Stimulated activated CD8-positive, alpha-beta memory T cell treated with anti-CD3 and anti-CD28 coated beads, Interleukin-4, amount 100 ng/mL, for 4 hours (primary cell): ENCODE results near the gene TELO2.
"Not testable (repeated sequence)": the region's sequence is repeated elsewhere in the genome, so short reads cannot be mapped to it uniquely, and the experiment has no call there.

ENCODE experiments used
- DNase-seq, 2 donors: peaks; one replicate each; pipeline ENCODE4 v3.0.0-alpha.2; 2020; ENCODE audit warnings: low read depth in 2 of 2, low spot score in 1 of 2

The TELO2 gene

DNA sequence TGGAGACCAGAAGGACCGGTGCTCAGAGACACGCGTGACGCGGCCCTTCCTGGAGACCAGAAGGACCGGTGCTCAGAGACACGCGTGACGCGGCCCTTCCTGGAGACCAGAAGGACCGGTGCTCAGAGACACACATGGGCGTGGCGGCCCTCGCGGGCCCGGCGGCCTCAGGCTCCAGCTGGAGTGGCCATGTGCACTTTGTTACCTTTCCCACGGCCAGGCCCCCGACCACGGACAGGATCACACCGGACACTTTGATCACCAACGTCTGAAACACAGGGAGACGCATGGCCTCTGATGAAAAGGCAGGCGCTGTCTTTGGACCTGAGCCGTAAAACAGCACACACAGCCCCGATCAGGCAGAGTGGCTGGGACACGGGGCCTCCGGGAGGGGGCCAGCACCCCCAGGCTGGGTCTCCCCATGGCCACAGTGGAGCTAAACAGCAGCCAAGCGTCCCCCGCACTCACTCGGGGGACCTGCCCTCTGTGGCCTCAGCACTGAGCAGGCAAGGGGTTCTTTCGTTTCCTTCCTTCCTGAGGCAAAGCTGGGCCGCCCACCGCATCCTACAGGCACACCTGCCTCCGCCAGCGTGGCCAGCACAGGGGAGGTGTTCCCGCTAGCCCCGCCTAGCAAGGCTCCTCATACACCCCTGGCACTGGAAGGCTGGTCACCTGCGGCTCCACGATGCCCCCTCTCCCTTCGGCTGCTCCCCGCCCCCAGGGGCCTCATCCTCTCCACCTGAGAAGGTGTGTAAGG is 35.5 kb upstream of the TELO2 start:
- DNase-seq = no peak

DNA sequence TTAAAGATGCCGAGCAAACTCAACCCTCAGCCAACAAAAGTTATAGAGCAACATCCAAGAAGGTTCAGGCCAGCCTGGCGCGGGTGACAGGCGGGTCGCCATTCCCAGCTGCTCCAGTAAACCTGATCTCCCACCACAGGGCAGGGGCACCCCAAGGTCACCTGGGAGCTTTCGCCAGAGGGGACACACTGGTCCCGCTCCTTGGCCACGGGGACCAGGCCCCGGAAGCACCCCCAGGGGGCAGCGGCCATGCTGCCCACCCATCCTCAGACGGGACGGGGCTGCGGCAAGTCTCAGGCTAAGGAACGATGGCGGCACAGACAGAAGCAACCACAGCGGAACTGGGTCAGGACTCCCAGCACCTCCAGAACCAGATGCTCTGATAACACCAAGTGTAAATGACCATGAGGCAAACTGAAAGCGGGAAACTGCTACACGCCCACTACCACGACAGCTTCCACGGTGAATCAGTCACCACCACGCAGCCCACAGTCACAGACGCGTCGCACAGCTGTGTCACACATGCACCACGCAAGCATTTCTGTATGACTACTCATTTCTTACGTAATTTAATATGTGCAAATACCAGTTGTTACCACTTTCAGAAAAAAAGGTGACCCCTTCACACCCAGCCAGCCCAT is 34.7 kb upstream of the TELO2 start:
- no peak for DNase-seq

DNA sequence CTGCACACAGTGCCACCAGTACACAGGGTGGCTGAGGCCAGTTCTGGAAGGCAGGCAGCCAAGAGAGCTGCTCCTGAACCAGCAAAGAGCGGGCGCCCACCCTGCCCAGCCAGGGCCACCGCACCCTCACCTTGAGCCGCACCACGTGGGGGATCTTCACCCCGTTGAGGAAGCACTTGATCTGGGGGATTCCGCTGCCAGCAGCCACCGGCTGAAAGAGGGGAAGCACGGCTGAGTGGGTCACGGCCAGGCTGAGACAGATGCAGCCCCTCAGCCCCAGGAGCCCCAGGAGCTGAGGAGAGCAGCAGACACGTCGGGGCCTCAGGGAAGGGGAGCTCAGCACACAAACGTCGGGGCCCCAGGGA is 34.2 kb upstream of the TELO2 start:
- no peak for DNase-seq

DNA sequence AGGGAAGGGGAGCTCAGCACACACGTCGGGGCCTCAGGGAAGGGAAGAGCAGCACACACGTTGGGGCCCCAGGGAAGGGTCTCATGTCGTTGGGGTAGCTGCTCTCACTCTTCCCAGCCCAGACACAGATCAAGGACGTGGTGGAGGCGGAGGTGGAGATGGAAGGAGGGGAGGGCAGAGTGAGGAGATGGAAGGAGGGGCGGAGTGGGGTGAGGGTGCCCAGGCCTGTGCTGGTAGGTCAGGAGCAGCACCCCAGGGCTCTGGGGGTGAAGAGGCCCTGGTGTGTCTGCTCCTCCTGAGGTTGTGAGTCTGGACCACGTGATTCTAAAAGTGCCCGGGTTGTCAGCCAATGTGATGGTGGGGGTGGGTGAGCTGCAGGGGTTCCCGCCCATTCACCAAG is 33.2 kb upstream of the TELO2 start:
- no peak for DNase-seq

DNA sequence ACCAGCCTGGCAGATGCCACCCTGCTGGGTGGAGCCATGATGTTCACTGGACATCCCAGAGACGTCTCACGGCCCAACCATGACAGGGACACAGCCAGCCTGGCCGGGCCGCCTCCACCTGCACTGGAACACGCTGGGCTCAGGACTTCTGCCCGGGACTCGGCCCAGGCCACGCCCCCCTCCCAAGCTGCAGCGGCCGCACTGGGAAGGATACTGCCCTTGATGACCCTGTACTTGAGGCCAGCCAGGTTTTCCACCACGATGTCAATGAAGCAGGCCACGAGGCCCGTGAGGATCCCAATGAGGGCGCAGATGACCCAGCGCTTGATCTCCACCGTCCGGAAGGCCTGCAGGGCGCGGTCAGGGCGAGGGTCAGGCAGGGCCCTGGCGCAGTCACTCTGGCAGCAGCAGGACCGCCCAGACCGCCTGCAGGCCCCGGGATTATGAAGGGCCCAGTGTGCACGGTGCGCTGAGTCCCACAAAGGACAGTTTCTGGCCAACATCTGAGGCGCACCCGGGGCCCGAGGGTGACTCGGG is 32.5 kb upstream of the TELO2 start:
- no peak for DNase-seq

DNA sequence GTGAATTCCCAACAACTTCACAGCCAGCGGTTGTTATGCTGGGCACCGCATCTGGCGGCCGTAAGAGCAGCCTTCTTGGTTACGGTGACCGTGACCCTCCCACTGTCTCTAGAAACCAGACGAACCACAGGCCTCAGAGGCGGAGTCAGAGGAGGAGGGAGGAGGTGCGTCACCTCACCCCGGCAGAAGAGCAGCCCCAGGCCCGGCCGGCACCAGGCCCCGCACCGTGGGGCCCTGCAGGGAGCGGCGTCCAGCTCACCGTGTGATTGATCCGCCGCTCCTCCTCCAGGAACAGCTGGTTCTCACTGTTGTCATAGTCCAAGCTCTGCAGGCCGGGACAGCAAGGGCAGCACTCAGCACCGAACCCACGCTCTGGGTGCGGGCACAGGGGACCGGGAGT is 32.0 kb upstream of the TELO2 start:
- DNase-seq = no peak

DNA sequence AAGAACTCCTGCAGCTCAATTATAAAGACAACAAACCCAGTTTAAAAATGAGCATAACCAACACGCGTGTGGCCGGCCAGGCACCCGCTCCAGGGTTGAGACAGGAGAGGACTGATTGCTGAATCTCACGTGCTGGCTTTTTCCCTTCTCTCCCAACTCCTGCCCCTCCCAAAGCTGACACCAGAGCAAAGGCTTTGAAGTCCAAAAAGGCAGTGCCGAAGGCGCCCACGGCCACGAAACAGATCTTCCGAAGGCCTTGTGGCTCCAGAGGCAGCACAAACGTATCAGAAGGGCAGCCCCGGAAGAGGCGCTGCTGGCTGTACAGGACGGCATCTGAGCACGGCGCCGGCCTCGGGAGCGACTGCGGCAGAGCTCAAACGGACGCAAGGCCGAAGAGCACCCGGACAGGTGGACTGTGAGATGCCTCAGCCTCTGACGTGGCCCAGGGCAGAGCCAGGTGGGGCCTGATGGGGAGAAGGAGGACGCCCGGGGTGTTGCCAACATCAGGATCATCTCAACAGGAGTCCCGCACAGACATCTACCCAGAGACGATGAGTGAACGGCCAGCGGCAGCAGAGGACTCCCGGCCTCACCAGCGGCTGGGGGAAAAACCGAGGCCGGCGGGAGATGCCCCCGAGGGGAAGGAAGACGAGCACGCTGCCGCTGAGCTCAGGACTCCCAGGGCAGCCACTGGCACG is 28.8 kb upstream of the TELO2 start:
- no peak for DNase-seq

DNA sequence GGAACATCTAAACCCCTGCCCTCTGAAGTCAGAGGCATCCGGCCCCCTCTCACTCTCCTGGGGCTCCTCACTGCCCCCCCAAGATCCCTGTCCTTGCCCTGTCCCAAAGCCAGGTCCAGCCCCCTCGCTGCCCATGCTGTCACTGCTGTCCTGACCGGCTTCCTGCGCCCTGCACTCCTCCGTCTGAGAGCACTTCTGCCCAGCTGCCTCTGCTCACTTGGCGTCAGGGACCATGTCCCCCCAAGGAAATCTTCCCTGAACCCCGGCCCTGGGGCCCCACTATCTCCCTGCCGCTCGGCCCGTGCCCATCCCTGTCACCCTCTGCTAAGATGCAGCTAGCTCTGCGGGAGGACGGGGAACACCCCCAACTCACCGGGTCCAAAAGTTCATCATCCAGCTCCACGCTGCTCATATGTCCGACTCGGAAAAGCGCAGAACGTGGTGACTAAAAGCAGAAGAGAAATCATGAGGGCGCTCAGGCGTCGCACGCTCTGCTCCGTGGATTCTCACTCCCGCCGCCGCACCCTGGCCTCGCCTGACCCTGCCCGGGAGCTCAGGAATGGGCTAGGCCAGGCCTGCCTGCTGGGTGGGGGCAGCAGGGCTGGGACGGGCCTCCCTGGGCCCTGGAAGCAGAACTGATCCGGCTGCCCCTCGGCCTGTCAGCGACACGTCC is 28.1 kb upstream of the TELO2 start:
- no peak for DNase-seq

DNA sequence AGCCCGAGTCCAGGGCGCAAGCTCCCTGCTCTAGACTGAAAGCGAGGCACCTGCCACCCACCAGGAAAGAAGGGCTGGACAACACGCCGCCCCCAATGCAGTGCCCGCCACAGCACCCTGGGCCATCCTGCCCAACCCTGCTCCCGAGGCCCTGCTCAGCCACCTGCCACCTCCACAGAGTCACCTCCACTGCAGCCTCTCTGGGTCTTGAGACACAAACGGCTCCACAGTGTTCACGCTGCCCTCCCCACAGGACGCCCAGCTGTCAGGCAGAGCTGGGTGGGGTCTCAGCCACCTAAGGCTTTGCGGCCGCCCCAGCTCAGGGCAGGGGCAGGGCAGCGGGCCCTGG is 27.6 kb upstream of the TELO2 start:
- no peak for DNase-seq

DNA sequence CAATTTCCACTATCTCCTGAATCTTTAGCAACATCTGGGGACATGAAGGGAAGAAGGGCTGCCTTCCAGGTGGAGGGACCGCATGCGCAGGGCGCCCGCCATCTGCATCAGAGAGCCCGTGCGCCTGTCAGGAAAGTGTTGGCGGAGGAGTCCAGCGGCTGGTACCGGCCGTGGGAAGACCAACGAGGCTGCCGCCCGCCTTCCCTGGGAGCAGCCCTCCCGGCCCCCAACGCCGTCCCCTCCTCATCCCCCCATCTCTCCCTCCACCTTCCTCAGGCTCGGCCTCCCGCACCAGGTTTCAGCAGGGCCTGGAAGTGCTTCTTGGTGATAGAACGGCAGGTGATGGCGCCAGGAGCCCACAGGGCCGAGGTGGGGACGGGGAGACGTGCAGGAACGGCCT is 27.1 kb upstream of the TELO2 start:
- DNase-seq = no peak

DNA sequence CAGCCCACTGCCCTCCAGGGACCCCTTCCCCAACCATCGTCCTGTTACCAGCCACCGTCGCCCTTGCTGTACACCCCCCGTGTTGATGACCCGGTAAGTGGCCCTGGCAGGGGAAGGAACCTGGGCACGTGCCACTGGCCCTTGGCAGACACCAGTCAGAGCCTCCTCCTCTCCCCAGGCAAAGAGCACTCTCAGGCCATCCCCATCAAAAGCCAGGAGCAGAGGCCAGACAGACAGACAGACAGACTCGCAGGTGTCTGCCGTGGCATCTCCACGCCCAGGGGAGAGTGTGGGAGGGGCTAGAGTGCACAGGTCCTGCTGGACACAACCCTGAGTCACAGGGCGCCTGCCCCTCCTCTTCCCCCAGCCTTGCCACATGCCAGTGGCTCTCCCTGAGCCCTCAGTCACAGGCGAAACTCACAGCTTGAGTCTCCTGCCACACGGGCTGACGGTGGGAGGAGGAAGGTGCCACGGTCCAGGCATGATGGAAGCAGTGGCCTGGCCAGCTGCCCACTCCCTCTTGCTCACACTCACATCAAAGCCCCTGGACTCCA is 26.1 kb upstream of the TELO2 start:
- no peak for DNase-seq

DNA sequence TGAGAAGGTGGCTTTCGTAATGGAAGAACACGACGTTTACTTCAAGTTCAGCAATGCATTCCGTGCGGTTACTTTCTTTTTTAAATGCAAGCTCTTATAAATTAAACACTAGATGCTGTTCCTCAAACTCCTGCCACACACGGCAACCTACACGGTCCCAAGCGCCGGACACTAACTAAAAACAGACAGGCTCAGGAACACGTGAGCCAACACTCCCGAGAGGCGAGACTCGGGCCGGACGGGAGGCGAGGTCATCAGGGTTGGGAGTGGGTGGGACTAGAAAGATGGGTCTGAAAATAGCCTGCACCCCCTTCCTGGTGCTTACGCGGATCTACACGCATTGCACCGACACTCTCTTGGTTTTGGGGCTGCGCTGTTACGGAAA is 24.7 kb upstream of the TELO2 start:
- DNase-seq = no peak

DNA sequence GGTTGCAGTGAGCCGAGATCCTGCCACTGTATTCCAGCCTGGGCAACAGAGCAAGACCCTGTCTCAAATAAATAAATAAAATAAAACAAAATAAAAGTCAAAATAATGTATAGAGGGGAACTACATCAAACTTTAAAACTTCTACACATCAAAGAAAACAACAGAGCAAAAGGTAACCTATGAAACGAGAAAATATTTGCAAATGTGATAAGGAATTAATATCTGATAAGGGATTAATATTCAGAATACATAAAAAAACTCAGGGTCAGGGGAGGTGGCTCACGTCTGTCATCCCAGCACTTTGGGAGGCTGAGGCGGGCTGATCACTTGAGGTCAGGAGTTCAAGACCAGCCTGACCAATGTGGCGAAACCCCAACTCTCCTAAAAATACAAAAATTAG is 24.0 kb upstream of the TELO2 start:
- not testable (repeated sequence) for DNase-seq

DNA sequence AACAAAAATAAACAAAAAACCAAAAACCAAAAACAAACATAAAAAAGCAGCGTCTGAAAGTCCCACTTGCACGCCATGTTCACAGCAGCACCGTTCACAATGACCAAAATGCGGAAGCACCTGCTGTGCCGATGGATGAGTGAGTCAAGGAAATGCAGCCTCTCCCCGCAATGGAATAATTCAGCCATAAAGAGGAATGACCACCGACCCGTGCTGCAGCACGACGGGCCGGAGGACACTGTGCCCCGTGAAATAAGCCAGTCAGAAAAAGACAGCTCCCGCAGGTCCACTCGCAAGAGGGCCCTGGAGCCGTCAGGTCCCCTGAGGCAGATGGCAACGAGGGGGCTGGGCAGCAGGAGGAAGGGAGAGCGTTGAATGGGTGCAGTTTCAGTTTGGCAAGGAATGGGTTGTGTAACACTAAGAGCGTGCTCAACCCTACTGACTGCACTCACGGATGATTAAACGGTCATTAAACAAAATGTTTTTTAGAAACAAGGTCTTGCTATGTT is 23.4 kb upstream of the TELO2 start:
- DNase-seq = no peak

DNA sequence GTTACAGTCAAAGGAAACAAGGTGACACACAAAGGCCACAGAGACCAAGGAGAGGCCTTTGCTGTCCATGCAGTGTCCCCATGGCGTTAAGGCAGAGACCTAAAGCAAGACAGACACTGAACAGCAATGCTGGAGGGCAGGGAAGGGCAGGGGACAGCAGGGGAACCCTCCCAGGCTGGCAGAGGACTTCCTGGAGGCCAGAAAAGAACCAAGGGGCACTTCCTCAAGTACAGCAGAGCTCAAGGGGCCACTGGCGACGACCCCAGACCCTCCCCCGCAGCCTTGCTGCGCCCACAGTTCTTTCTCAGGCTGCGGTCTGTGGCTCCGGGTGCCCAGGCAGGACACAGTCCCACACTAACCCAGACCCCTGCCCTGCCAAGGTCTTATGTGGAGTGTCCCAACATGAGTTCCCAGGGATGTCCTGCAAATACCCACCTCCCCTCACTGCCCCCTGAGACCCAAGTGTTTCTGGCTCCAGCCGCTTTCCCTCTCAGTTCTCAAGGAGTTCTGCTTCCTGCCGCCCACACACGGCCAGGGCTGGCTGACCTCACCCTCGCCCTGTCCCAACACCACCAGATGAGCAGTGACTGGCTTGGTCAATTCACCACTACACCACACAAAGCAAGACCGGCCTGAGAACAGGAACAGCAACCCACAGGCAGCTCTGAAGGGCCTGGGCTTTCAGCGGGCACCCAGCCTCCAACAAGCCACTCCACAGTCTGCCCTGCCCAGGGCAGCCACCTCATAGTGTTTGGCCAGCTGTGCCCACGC is 22.5 kb upstream of the TELO2 start:
- no peak for DNase-seq

DNA sequence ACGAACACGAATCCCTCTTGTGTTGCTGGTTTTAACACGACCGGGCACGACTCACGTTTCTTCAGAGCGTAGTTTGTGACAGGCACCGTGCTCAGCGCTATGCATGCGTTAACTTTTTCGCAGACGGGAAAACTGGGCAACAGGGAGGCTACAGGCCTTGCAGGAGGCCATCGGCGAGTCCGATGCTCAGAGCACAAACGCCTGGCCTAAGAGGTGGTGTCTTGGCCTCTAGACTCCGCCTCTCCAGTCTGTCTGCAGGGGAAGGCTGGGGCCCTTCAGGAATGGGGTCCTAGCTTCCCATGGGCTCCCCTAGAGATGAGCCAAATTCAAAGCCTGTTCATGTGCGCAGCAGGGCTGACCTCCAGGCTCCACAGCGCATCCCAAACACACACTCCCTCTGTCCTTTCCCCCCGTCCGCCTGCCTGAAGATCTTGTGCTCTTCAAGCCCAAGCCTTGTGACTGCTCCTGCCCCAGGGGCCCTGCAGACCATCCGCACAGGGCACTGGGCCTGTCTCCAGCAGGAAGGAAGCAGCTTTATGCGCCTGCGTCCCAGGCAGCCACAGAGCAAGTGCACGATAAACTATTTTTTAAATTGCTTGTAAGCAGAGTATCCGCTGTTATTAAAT is 21.5 kb upstream of the TELO2 start:
- no peak for DNase-seq

DNA sequence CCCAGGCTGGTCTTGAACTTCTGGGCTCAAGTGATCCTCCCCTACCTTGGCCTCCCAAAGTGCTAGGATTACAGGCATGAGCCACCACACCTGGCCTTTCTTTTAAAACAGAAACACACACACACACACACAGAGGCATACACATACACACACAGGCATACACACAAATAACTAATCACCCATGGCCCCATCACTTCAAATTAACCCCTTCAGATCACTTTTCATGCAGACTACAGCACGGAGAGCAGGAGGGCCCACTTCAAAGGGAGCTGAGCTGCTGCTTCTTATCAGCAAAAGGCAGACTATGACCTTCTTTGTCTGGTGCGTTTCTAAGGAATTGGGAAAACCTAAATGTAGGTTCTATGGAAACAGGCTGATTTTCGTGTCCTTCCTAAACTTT is 20.2 kb upstream of the TELO2 start:
- DNase-seq = no peak

DNA sequence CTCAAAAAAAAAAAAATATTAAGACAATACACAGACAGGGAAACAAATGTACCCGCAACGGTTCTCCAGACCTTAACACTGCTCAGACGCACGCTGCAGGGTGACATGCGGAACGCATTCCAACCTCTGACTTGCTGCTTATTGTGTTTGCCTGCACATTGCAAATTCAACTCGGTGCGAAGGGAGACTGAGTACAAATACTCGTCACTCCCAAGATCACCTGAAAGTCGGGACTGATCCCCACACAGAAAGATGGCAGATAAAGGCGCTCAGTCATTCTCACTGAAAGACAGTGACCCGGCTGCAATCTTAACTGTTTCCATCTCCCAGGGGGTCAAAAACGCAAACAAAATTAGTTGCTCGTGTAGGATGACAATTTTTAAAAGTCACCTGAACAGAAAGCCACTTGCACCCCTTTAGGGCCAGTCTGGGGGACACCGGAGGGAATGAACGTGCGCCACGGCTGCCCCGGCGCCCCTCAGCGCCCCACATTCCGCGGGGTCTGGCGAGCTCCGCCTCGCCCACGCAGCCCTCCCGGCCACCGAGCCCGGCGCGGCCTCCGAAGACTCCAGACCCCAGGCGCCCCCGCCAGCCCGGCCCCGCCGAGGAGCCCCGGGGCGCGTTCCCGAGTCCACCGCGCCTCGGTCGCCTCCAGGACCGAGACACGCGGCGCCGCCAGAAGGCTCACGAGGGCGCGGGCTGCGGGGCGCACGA is 18.9 kb upstream of the TELO2 start:
- no peak for DNase-seq

DNA sequence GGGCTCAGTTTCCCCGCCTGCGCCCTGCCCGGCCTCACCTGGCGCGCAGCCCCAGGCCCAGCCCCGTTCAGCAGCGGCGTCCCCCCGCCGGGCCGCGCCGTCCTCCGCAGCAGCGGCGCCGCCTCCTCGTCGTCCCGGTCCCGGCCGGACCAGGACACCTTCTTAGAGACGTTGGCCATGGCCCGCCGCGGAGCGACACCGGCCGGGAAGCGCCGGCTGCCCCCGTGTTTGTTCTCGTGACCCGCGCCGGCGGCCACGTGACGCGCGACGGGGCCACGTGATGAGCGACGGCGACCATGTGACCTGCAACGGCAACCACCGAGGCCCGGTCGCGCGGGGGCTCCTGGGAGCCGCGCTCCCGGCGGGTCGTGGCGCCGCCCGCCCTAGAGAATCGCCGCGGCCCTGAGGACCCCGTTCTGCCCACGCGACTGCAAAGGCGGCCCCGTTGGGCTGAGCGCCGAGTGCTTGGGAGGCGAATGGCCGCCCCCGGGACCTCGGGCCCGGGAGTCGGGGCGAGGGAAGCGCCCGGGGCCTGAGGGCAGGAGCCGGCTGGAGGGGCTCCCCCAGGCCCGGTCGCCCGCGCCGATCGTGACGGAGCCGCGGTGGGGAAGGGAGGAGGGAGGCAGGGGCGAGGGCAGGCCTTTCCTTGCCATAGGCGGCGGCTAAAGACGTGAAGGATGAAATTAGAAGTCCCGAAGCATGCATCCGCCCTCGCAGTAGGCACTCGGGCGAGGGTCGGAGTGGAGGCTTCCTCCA is 18.2 kb upstream of the TELO2 start, which contains the start of gene CLCN7:
TSS of gene CLCN7 (minus strand) at position 233 of the 756 bp plus-strand sequence. CDS start at position 179, 54 bp downstream.
- peak; percentile 66 to 76 for DNase-seq
